Endothelial cell of umbilical vein (primary cell): ENCODE data around the gene AKAP17A. TPM values are rescaled to one million over a fixed set of nuclear protein-coding genes. Genes with fewer than 3 reads are reported as not detected.

Source experiments
- BruUV-seq: library from RNA; stranded (reverse); fragments of 400-500 nt; replicated peaks from 2 replicates; lab custom pipeline; 2021; lab: Mats Ljungman, UMichigan
- CTCF ChIA-PET: fragments of 300-600, 350-600 bp; sonication (Branson Sonifier 250); formaldehyde crosslinking; loops from one replicate; lab custom pipeline; 2021; ENCODE audit warnings: antibody characterized with exemption, inconsistent platforms; lab: Charles Lee
- POLR2A ChIA-PET: fragments of 300-600, 350-600 bp; sonication (Branson Sonifier 250); formaldehyde crosslinking; loops from one replicate; lab custom pipeline; 2021; ENCODE audit warnings: antibody characterized with exemption, inconsistent platforms; lab: Charles Lee
- DNase-seq: peaks from one replicate; pipeline ENCODE4 v3.0.0-alpha.2; 2011; ENCODE audit warnings: low read depth, low spot score
- FAIRE-seq: peaks from 2 replicates; lab custom pipeline; 2011; peaks lifted over from hg19 to GRCh38; lab: Jason Lieb, UNC
- H2AFZ ChIP-seq: 2 replicates; pipeline ENCODE4 v1.6.0; 2012; ENCODE audit warnings: low read depth, low read length, control low read depth, inconsistent platforms
- H3K27ac ChIP-seq: 2 replicates; pipeline ENCODE4 v1.5.1; 2011; ENCODE audit warnings: low read depth, mild to moderate bottlenecking, control low read depth, low read length, moderate library complexity; ENCODE audit not compliant: insufficient read depth
- H3K27me3 ChIP-seq, 2 experiments: 2 replicates each; pipeline versions ENCODE4 v1.6.0 to v1.6.1; 2011; ENCODE audit warnings: low read length in 2 of 2, mixed read lengths in 1 of 2; ENCODE audit not compliant: control insufficient read depth in 2 of 2, insufficient read depth in 2 of 2
- H3K36me3 ChIP-seq, 2 experiments: 2 replicates in 1 of 2; 3 replicates in 1 of 2; pipeline ENCODE4 v1.5.1; 2011; ENCODE audit warnings: low read length in 2 of 2, mild to moderate bottlenecking in 1 of 2, moderate library complexity in 1 of 2; ENCODE audit not compliant: control insufficient read depth in 2 of 2, insufficient read depth in 2 of 2; ENCODE audit errors: extremely low read depth in 1 of 2
- H3K4me1 ChIP-seq: 3 replicates; pipeline ENCODE4 v1.5.1; 2011; ENCODE audit warnings: mild to moderate bottlenecking, low read length; ENCODE audit not compliant: control insufficient read depth, insufficient read depth; ENCODE audit errors: extremely low read depth
- H3K4me2 ChIP-seq: 2 replicates; pipeline ENCODE4 v1.6.1; 2011; ENCODE audit warnings: low read length, control low read depth, mixed read lengths; ENCODE audit not compliant: insufficient read depth
- H3K4me3 ChIP-seq, 3 experiments: fragments of 200-600 bp in 1 of 3; sonication (generic), shearing (Covaris generic) in 1 of 3; replicated peaks in 1 of 3; 2 replicates each; pipeline ENCODE4 v1.5.1; 2011 to 2016; ENCODE audit warnings: control low read depth in 3 of 3, low read length in 3 of 3, mild to moderate bottlenecking in 2 of 3, inconsistent platforms in 1 of 3, low read depth in 1 of 3, moderate library complexity in 1 of 3; ENCODE audit not compliant: insufficient read depth in 1 of 3
- H3K79me2 ChIP-seq: 2 replicates; pipeline ENCODE4 v1.6.0; 2012; ENCODE audit warnings: low read length, inconsistent platforms; ENCODE audit not compliant: control insufficient read depth, insufficient read depth
- H3K9ac ChIP-seq: replicated peaks from 2 replicates; pipeline ENCODE3; 2011; ENCODE audit warnings: low read length, control low read depth; ENCODE audit not compliant: insufficient read depth; ENCODE audit errors: extremely low read depth
- H3K9me1 ChIP-seq: replicated peaks from 3 replicates; pipeline ENCODE4 v1.6.0; 2011; ENCODE audit warnings: mild to moderate bottlenecking, low read length; ENCODE audit not compliant: control insufficient read depth, insufficient read depth; ENCODE audit errors: extremely low read depth
- H3K9me3 ChIP-seq: replicated peaks from 2 replicates; pipeline ENCODE4 v1.5.1; 2012; ENCODE audit warnings: low read length, inconsistent platforms; ENCODE audit not compliant: control insufficient read depth, insufficient read depth
- H4K20me1 ChIP-seq: replicated peaks from 2 replicates; pipeline ENCODE3; 2011; ENCODE audit warnings: mild to moderate bottlenecking, low read length; ENCODE audit not compliant: control insufficient read depth, insufficient read depth; ENCODE audit errors: extremely low read depth
- CTCF ChIP-seq, 2 donors: IDR thresholded peaks; 1 replicate in 1 of 2; 2 replicates in 1 of 2; pipeline ENCODE4 v1.5.1; 2011; ENCODE audit warnings: low read length in 2 of 2, mild to moderate bottlenecking in 2 of 2, moderate library complexity in 2 of 2, control low read depth in 1 of 2, inconsistent platforms in 1 of 2, low read depth in 1 of 2; ENCODE audit not compliant: insufficient read depth in 1 of 2; ENCODE audit errors: extremely low read depth in 1 of 2
- EZH2 ChIP-seq: IDR thresholded peaks from 2 replicates; pipeline ENCODE4 v1.6.1; 2012; ENCODE audit warnings: borderline replicate concordance, low read depth, mild to moderate bottlenecking, moderate library complexity, low read length, inconsistent platforms; ENCODE audit not compliant: severe bottlenecking
- FOS ChIP-seq: IDR thresholded peaks from 2 replicates; pipeline ENCODE4 v1.6.1; 2011; ENCODE audit warnings: mild to moderate bottlenecking, low read length, moderate library complexity, borderline replicate concordance; ENCODE audit not compliant: insufficient read depth
- GATA2 ChIP-seq: IDR thresholded peaks from 2 replicates; pipeline ENCODE4 v1.7.0; 2011; ENCODE audit warnings: low read depth, mild to moderate bottlenecking, moderate library complexity, mixed read lengths, low read length; ENCODE audit not compliant: insufficient read length, insufficient read depth
- JUN ChIP-seq: IDR thresholded peaks from 2 replicates; pipeline ENCODE4 v1.6.1; 2011; ENCODE audit warnings: borderline replicate concordance, low read depth; ENCODE audit not compliant: insufficient read length, insufficient read depth
- MAX ChIP-seq: IDR thresholded peaks from 2 replicates; pipeline ENCODE4 v1.6.1; 2011; ENCODE audit not compliant: insufficient read depth, insufficient read length
- MYC ChIP-seq: IDR thresholded peaks from one replicate; pipeline ENCODE4 v1.6.1; 2011; ENCODE audit warnings: mild to moderate bottlenecking, low read depth, low read length
- POLR2A ChIP-seq: IDR thresholded peaks from 2 replicates; pipeline ENCODE4 v1.6.1; 2012; ENCODE audit warnings: low read depth, mild to moderate bottlenecking, control low read depth, low read length
- POLR2AphosphoS5 ChIP-seq: IDR thresholded peaks from 2 replicates; pipeline ENCODE4 v1.6.1; 2012; ENCODE audit warnings: low read depth, mild to moderate bottlenecking, control low read depth, low read length, moderate library complexity; ENCODE audit not compliant: insufficient read depth
- dilution Hi-C: fragments of 300-500 bp; cut with MboI; formaldehyde crosslinking; loops from one replicate; pipeline ENCODE4 v1.15.0; 2019; ENCODE audit warnings: low sequenced_read_pairs; ENCODE audit not compliant: extremely low pct_ligation_motif_present
- intact Hi-C: fragments of 100-400 bp; cut with micrococcal nuclease; formaldehyde crosslinking; loops from one replicate; pipeline ENCODE4 v1.10.0; 2022
- polyA plus RNA-seq, 4 experiments: library from polyadenylated mRNA; depleted of rRNA in 3 of 4; stranded (reverse) in 3 of 4; unstranded in 1 of 4; fragments of >200 nt; gene quantifications; 2 replicates each; pipeline versions ENCODE4 v1.2.1 to v1.2.3, GENCODE V29; 2011 to 2012; ENCODE audit warnings: missing spikeins in 1 of 4
- total RNA-seq: library from RNA; stranded (reverse); gene quantifications from 2 replicates; pipeline ENCODE4 v1.2.3, GENCODE V29; 2021

Gene AKAP17A
- total and polyA plus RNA-seq, 2 donors (not counting 3 experiments of a cell fraction or from before 2014, with no cell fraction given), result 25.9 to 45.5 TPM

GRCh38 chrX:1609762-1610161 is 18.4 kb downstream of the AKAP17A start:
- Histone ChIP-seq H3K4me3 (no peak overlapping the region), H2AFZ (no peak overlapping the region), H3K9ac (no peak overlapping the region), H3K36me3 (no peaks in the 10 kb centered on the region), H3K4me1 (no peaks in the 10 kb centered on the region), H4K20me1 (no peaks in the 10 kb centered on the region), H3K9me3 (no peaks in the 10 kb centered on the region), H3K79me2 (no peaks in the 10 kb centered on the region), H3K27me3 (no peaks in the 10 kb centered on the region), H3K9me1 (no peaks in the 10 kb centered on the region), H3K4me2 (no peak overlapping the region), H3K27ac (no peak overlapping the region)
- TF ChIP-seq POLR2AphosphoS5 (no peak), JUN (no peak), POLR2A (no peak), MYC (no peak), EZH2 (no peak), CTCF (IDR thresholded peaks at IDR 0.05; ENCODE audit: extremely low read depth in 1 of 2, insufficient read depth in 1 of 2, low read depth in 1 of 2, low read length in 2 of 2) (no peak), FOS (no peak), MAX (no peak), GATA2 (no peak)
- DNase-seq (no peak), FAIRE-seq (no peak)
- CTCF ChIA-PET, result no interaction called here
- dilution Hi-C loops (no loop called here), intact Hi-C loops (no loop called here)
- POLR2A ChIA-PET, result no interaction called here
- no TSS peak for BruUV-seq
